OCI-LY1 (cell line): ENCODE measurements around the gene LGALS13.

ENCODE experiments used
- H2AFZ ChIP-seq: fragments of 200-600 bp; sonication (generic), shearing (Covaris generic); 2 replicates; pipeline ENCODE4 v1.6.0; 2014; ENCODE audit warnings: antibody characterized with exemption, mild to moderate bottlenecking, low read length
- H3F3A ChIP-seq: fragments of 200-600 bp; sonication (generic), shearing (Covaris generic); 2 replicates; pipeline ENCODE4 v1.6.0; 2014; ENCODE audit warnings: mild to moderate bottlenecking, antibody characterized with exemption, low read length, moderate library complexity; ENCODE audit not compliant: insufficient read depth
- H3K27ac ChIP-seq: fragments of 200-600 bp; sonication (generic); 2 replicates; pipeline ENCODE4 v1.5.1; 2014; ENCODE audit warnings: low read length, mixed run types, mild to moderate bottlenecking, low read depth; ENCODE audit not compliant: poor library complexity, severe bottlenecking
- H3K27me3 ChIP-seq: fragments of 200-600 bp; sonication (generic); 2 replicates; pipeline ENCODE4 v1.6.0; 2014; ENCODE audit warnings: antibody characterized with exemption, mild to moderate bottlenecking, low read length, moderate library complexity; ENCODE audit not compliant: insufficient read depth
- H3K36me3 ChIP-seq: fragments of 200-600 bp; sonication (generic); 2 replicates; pipeline ENCODE4 v1.6.1; 2014; ENCODE audit warnings: mild to moderate bottlenecking, antibody characterized with exemption, low read length, moderate library complexity, mixed read lengths; ENCODE audit not compliant: insufficient read depth
- H3K4me1 ChIP-seq: fragments of 200-600 bp; sonication (generic); 2 replicates; pipeline ENCODE4 v1.5.1; 2014; ENCODE audit warnings: mild to moderate bottlenecking, low read length, moderate library complexity; ENCODE audit not compliant: insufficient read depth, severe bottlenecking
- H3K4me2 ChIP-seq: fragments of 200-600 bp; sonication (generic), shearing (Covaris generic); 2 replicates; pipeline ENCODE4 v1.6.1; 2014; ENCODE audit warnings: low read length
- H3K4me3 ChIP-seq: fragments of 200-600 bp; sonication (generic); 2 replicates; pipeline ENCODE4 v1.5.1; 2014; ENCODE audit warnings: low read length, low read depth, mild to moderate bottlenecking, mixed read lengths; ENCODE audit not compliant: poor library complexity, severe bottlenecking
- H3K79me2 ChIP-seq: fragments of 200-600 bp; shearing (Covaris generic); 2 replicates; pipeline ENCODE4 v1.6.1; 2016; ENCODE audit warnings: mixed run types, low read length, mixed read lengths; ENCODE audit not compliant: insufficient read depth
- H3K9ac ChIP-seq: fragments of 200-600 bp; sonication (generic), shearing (Covaris generic); 2 replicates; pipeline ENCODE4 v1.6.1; 2014; ENCODE audit warnings: mild to moderate bottlenecking, low read length, mixed read lengths
- H3K9me2 ChIP-seq: fragments of 200-600 bp; sonication (generic), shearing (Covaris generic); 2 replicates; pipeline ENCODE4 v1.6.1; 2014; ENCODE audit warnings: low read depth, mild to moderate bottlenecking, low read length, mixed read lengths
- H3K9me3 ChIP-seq: fragments of 200-600 bp; shearing (Covaris generic); 2 replicates; pipeline ENCODE4 v1.6.1; 2014; ENCODE audit warnings: low read length, mixed read lengths
- H4K20me1 ChIP-seq: fragments of 200-600 bp; sonication (generic), shearing (Covaris generic); 2 replicates; pipeline ENCODE4 v1.6.0; 2016; ENCODE audit warnings: mild to moderate bottlenecking, low read length; ENCODE audit not compliant: insufficient read depth
- EZH2 ChIP-seq: fragments of 200-600 bp; sonication (generic), shearing (Covaris generic); IDR thresholded peaks from 2 replicates; pipeline ENCODE4 v1.8.0; 2017; ENCODE audit warnings: borderline replicate concordance, mixed run types, mild to moderate bottlenecking, antibody characterized with exemption, low read length, moderate library complexity, mixed read lengths
- TF ChIP-seq, protein P1 (sequence below): fragments of 200-600 bp; sonication (generic), shearing (Covaris generic); IDR thresholded peaks from 2 replicates; pipeline ENCODE4 v1.5.1; 2017; ENCODE audit warnings: mild to moderate bottlenecking, antibody characterized with exemption, low read length, moderate library complexity, mixed read lengths

Gene LGALS13

DNA sequence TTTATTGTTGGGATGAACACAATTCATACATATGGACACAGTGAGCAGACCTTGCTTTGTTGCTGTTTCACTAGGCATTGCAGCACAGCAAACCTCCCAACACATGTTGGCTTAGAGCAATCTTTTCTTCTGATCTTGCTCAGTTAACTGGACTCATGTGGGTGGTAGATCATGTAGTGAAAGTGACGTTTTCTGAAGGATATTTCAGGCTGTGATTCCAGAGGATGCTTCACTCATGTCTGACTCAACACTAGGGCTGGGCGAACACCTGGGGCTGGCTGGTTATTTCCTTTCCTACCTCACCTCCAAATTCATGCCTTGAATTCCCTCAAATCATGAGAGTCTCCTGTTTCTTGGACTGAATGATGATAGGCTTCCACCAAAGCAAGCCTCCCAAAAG is 14.3 kb upstream of the LGALS13 start:
- Histone ChIP-seq H2AFZ (no peak overlapping the region), H4K20me1 (no peaks in the 10 kb centered on the region)

DNA sequence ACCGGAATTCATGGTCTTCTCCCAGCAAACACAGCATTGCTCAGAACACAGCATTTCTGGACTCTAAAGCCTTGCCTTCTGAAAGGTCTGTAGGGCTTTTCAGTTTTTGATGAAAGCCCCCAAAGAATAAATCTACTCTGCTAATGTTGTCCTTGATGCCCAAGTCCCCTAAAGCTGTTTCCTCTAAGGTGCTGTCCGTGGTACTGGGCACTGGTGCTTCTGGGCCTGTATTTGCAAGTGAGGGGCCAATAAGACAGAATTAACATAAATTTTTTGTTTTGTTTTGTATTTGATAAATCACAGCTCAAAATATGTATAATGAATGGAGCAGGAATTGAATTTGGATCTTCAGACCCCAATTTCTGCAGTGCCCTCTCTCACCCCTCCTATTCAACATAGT is 12.1 kb upstream of the LGALS13 start:
- no peaks in the 10 kb centered on the region for H3K4me1 ChIP-seq
- no peaks in the 10 kb centered on the region for H3F3A ChIP-seq
- no peaks in the 10 kb centered on the region for H3K79me2 ChIP-seq
- H3K27ac ChIP-seq: no peak overlapping the region
- no peak overlapping the region for H3K4me2 ChIP-seq
- H3K4me3 ChIP-seq: no peak overlapping the region
- H2AFZ ChIP-seq: no peak overlapping the region
- no peaks in the 10 kb centered on the region for H3K9me2 ChIP-seq
- H4K20me1 ChIP-seq: no peaks in the 10 kb centered on the region
- no peaks in the 10 kb centered on the region for H3K9me3 ChIP-seq
- H3K36me3 ChIP-seq: no peaks in the 10 kb centered on the region
- no peak overlapping the region for H3K9ac ChIP-seq
- no peak for TF ChIP-seq EZH2
- TF ChIP-seq, protein P1, sequence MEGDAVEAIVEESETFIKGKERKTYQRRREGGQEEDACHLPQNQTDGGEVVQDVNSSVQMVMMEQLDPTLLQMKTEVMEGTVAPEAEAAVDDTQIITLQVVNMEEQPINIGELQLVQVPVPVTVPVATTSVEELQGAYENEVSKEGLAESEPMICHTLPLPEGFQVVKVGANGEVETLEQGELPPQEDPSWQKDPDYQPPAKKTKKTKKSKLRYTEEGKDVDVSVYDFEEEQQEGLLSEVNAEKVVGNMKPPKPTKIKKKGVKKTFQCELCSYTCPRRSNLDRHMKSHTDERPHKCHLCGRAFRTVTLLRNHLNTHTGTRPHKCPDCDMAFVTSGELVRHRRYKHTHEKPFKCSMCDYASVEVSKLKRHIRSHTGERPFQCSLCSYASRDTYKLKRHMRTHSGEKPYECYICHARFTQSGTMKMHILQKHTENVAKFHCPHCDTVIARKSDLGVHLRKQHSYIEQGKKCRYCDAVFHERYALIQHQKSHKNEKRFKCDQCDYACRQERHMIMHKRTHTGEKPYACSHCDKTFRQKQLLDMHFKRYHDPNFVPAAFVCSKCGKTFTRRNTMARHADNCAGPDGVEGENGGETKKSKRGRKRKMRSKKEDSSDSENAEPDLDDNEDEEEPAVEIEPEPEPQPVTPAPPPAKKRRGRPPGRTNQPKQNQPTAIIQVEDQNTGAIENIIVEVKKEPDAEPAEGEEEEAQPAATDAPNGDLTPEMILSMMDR: no peak
- no peaks in the 10 kb centered on the region for H3K27me3 ChIP-seq

More for the DNA sequence above, 14.3 kb upstream of the LGALS13 start:
- Histone ChIP-seq H3K9ac (no peak overlapping the region), H3K36me3 (no peaks in the 10 kb centered on the region), H3K4me2 (no peak overlapping the region), H3K9me3 (no peaks in the 10 kb centered on the region), H3K4me3 (no peak overlapping the region), H3K79me2 (no peaks in the 10 kb centered on the region), H3K27me3 (no peaks in the 10 kb centered on the region), H3K4me1 (no peaks in the 10 kb centered on the region), H3K27ac (no peak overlapping the region), H3K9me2 (no peaks in the 10 kb centered on the region), H3F3A (no peaks in the 10 kb centered on the region)
- TF ChIP-seq, protein P1: no peak
- TF ChIP-seq EZH2: no peak

DNA sequence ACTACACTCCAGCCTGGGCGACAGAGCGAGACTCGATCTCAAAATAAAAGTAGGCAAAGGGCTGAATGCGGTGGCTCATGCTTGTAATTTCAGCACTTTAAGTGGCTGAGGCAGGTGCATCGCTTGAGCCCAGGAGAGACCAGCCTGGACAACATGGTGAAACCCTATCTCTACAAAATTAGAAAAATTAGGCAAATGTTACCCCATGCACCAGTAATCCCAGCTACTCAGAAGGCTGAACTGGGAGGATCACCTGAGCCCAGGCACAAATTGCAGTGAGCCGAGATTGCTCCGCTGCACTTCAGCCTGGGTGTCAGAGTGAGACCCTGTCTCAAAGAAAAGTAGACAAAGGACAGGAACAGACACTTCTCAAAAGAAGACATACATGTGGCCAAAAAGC is 9.9 kb upstream of the LGALS13 start:
- H3K9me3 ChIP-seq: no peaks in the 10 kb centered on the region
- no peak overlapping the region for H3K9ac ChIP-seq

More for the DNA sequence above, 9.9 kb upstream of the LGALS13 start:
- Histone ChIP-seq H3K4me2 (no peak overlapping the region), H3K27ac (no peak overlapping the region), H3K4me3 (no peak overlapping the region), H3K4me1 (no peaks in the 10 kb centered on the region), H3F3A (no peaks in the 10 kb centered on the region), H4K20me1 (no peaks in the 10 kb centered on the region), H3K79me2 (no peaks in the 10 kb centered on the region), H2AFZ (no peak overlapping the region), H3K9me2 (no peaks in the 10 kb centered on the region), H3K27me3 (no peaks in the 10 kb centered on the region), H3K36me3 (no peaks in the 10 kb centered on the region)
- no peak for TF ChIP-seq EZH2
- TF ChIP-seq, protein P1: no peak
